NB4 (cell line): Measurements from ENCODE around the gene DLGAP4.

Experiments used
- POLR2A ChIP-seq: IDR thresholded peaks from 2 replicates; pipeline ENCODE4 v1.6.1; 2011; ENCODE audit warnings: mild to moderate bottlenecking; ENCODE audit not compliant: insufficient read length; ENCODE audit errors: extremely low read depth
- TF ChIP-seq, protein P1 (sequence below): IDR thresholded peaks from one replicate; pipeline ENCODE4 v1.5.1; 2012; ENCODE audit warnings: low read depth, low read length

DNA sequence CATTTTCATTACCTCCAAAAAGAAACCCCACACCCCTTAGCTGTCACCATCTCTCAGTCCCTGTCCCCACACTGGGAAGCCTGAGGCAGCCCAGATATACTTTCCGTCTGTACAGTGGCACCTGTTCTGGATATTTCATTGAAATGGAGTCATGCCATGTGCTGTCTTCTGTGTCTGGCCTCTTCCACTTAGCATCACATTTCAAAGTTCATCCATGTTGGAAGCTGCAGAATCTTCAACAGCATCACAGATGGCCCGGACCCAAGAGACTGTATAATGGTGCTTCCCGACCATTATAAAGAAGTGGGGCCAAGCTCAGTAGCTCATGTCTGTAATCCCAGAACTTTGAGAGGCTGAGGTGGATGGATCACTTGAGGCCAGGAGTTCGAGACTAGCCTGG is 58.4 kb downstream of the DLGAP4 start:
- TF ChIP-seq, protein P1, sequence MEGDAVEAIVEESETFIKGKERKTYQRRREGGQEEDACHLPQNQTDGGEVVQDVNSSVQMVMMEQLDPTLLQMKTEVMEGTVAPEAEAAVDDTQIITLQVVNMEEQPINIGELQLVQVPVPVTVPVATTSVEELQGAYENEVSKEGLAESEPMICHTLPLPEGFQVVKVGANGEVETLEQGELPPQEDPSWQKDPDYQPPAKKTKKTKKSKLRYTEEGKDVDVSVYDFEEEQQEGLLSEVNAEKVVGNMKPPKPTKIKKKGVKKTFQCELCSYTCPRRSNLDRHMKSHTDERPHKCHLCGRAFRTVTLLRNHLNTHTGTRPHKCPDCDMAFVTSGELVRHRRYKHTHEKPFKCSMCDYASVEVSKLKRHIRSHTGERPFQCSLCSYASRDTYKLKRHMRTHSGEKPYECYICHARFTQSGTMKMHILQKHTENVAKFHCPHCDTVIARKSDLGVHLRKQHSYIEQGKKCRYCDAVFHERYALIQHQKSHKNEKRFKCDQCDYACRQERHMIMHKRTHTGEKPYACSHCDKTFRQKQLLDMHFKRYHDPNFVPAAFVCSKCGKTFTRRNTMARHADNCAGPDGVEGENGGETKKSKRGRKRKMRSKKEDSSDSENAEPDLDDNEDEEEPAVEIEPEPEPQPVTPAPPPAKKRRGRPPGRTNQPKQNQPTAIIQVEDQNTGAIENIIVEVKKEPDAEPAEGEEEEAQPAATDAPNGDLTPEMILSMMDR = no peak
- TF ChIP-seq POLR2A = no peak
